ENCODE results near the gene M1AP. TPM values are rescaled to one million over a fixed set of nuclear protein-coding genes. Genes with fewer than 3 reads are reported as not detected.
A peak's percentile ranks its signal among the peaks of the same experiment; 100 is the strongest.

The M1AP gene
- total and polyA plus RNA-seq, 9 of the 15 experiments (the other 6 are each of a cell fraction or from before 2014, with no cell fraction given): 0.06 to 0.33 (median 0.11) TPM; not detected in 4

- TF ChIP-seq ZBTB33 (CRISPR knock-in tag; IDR thresholded peaks at IDR 0.05) (peak; percentile 96), ZBTB9 (CRISPR knock-in tag; IDR thresholded peaks at IDR 0.05) (0 out of 2 replicates have a peak, but pooled peaks have one; percentile 39), MGA (IDR thresholded peaks at IDR 0.05) (peak; percentile 92), PTBP1 (IDR thresholded peaks at IDR 0.05; ENCODE audit: low read depth, low read length) (no peak), THRA (IDR thresholded peaks at IDR 0.05) (no peak), ZC3H11A (IDR thresholded peaks at IDR 0.05; ENCODE audit: low read depth, low read length) (no peak), ATF7 (IDR thresholded peaks at IDR 0.05) (peak; percentile 51; the same call in 1 of the 2 replicates)
Measured at GRCh38 chr2:74548900-74549826, 99.0 kb downstream of the M1AP start (continued).
